ENCODE measurements around the gene CYP1B1.

GRCh38 chr2:38028829-38029228, 47.1 kb downstream of the CYP1B1 start:
- no peak for TF ChIP-seq CTCF (IDR thresholded peaks at IDR 0.05)
- no peak for TF ChIP-seq POLR2A (IDR thresholded peaks at IDR 0.05)
